Measurements from ENCODE around the gene SLC49A3.

- TF ChIP-seq POLR2AphosphoS5 (IDR thresholded peaks at IDR 0.05; ENCODE audit: low read depth, low read length) (peak; percentile 67), SIN3A (IDR thresholded peaks at IDR 0.05; ENCODE audit: borderline replicate concordance, insufficient read depth, low read length) (no peak)
Observed at GRCh38 chr4:705278-706082, 16.5 kb upstream of the SLC49A3 start, which contains the start of gene PCGF3.

Data from PFSK-1 (cell line).